ENCODE data around the gene DENND5B.

DNA sequence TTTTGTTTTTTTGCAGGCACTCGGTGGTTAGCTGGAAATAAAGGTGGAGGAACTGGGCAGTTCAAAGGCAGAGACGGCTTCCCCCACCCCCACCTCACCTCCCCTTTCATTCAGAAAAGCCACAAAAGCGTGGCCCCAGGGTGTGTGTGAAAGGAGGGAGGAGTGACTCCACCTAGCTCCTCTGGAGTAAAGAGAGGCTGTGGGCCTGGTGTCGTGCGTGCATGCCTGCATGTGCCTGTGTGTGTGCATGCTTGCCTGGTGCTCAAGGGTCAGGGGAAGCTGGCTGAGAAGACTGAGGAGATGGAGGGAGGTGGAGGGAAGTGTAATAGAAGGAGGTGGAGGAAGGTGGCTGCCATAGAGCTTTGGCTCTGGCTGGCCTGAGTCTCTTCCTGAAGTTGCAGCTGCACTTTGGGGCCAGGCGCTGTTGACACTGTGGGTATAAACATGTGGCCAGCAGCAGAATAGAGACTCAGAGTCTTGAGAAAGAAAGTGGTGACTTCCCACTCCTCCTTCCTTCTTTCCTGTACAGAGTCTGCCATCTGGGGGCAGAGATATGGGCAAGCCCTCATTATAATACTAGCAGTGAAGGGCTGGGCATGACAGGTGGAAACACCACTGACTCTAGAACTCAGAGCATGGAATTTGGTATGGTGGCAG is 228.0 kb downstream of the DENND5B start:
- TF ChIP-seq, protein P1, sequence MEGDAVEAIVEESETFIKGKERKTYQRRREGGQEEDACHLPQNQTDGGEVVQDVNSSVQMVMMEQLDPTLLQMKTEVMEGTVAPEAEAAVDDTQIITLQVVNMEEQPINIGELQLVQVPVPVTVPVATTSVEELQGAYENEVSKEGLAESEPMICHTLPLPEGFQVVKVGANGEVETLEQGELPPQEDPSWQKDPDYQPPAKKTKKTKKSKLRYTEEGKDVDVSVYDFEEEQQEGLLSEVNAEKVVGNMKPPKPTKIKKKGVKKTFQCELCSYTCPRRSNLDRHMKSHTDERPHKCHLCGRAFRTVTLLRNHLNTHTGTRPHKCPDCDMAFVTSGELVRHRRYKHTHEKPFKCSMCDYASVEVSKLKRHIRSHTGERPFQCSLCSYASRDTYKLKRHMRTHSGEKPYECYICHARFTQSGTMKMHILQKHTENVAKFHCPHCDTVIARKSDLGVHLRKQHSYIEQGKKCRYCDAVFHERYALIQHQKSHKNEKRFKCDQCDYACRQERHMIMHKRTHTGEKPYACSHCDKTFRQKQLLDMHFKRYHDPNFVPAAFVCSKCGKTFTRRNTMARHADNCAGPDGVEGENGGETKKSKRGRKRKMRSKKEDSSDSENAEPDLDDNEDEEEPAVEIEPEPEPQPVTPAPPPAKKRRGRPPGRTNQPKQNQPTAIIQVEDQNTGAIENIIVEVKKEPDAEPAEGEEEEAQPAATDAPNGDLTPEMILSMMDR (IDR thresholded peaks at IDR 0.05): peak in 1 of 7 experiments; percentile 25
- no peak for TF ChIP-seq POLR2A (IDR thresholded peaks at IDR 0.05)

All from stomach (tissue), 4 donors.